ENCODE data around the gene XAGE3.
"Not testable (repeated sequence)": the region's sequence is repeated elsewhere in the genome, so short reads cannot be mapped to it uniquely, and the experiment has no call there.

Gene XAGE3, protein sequence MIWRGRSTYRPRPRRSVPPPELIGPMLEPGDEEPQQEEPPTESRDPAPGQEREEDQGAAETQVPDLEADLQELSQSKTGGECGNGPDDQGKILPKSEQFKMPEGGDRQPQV

GRCh38 chrX:52867610-52868348 lies at the start of gene XAGE3:
Gene XAGE3 (minus strand): TSS chrX:52868083. CDS start chrX:52867133, 950 bp downstream.
- DNase-seq (ENCODE audit: low spot score), result no peak

DNA sequence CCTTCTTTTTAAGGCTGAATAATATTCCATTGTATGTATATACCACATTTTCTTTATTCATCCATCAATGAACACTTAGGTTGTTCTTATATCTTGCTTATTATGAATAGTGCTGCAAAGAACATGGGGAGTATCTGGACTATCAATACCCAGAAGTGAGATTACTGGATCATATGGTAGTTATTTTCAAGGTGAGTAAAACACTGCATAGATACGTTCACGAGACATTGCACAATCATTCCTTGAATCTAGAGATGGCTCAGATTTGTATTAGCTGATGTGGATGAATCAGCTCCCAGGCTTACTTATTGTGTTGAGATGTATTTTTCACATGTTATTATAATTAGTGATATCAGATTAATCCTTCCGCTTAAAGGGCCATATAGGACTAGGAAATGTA lies 46.8 kb upstream of the XAGE3 start:
- not testable (repeated sequence) for DNase-seq (ENCODE audit: low spot score)

DNA sequence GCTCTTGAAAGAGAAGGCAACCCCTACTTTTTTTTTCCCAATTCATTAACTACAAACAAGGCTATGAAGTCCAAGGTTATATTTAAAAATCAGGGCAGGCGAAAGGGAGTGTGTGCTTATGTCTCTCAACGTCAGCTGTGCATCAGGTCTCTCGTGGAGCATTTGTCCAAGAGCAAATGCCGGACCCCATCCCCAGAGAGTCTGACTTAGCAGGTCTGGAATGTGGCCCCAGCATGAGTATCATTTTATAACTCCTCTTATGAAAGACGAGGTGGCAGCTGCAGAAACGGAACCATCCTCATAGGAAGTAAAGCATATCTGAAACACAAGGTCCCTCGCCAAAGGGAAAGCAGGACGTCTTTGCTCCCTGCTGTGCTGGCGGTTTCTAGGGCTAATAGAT lies 45.8 kb upstream of the XAGE3 start:
- DNase-seq (ENCODE audit: low spot score), result not testable (repeated sequence)

DNA sequence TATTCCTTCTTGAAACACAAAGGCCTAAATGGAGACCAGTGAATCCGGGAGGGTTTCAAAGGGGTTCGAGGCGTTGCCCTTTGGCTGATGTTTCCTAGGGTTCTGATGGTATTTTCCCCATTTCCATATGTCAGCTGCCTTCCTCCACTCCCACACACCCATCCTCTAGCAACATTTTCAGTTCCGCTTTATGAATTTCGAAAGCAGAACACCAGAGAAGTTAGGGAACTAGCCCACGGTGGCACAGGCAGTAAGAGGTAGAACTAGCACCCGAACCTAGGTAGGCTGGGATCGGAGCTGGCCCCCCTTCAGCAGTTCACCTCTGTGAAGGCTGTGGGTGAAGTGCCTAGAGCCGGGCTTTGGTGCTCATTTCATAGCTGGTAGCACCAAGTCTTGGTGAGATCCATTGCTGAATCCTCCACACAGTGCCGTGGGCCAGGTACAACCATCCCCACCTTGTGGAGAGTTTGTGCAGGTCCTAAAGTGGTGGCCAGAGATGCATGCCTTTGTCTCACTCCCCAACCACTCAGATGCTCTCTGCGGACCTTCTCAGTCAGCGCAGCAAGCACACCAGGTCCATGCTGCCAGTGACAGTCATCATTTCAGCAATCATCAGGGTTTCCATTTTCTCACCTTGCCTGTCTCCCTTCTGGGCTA lies 41.6 kb upstream of the XAGE3 start:
- DNase-seq (ENCODE audit: low spot score), result not testable (repeated sequence)

GRCh38 chrX:52907900-52908299 lies 40.0 kb upstream of the XAGE3 start:
- not testable (repeated sequence) for DNase-seq (ENCODE audit: low spot score)

DNA sequence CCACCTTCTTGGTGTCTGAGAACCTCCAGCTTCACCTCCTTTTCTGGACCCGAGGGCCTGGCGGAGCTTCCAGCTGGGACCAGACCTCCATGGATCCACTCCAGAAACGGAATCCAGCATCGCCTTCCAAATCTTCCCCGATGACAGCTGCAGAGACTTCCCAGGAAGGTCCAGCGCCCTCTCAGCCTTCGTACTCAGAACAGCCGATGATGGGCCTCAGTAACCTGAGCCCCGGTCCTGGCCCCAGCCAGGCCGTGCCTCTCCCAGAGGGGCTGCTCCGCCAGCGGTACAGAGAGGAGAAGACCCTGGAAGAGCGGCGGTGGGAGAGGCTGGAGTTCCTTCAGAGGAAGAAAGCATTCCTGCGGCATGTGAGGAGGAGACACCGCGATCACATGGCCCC lies 39.3 kb upstream of the XAGE3 start:
- not testable (repeated sequence) for DNase-seq (ENCODE audit: low spot score)

DNA sequence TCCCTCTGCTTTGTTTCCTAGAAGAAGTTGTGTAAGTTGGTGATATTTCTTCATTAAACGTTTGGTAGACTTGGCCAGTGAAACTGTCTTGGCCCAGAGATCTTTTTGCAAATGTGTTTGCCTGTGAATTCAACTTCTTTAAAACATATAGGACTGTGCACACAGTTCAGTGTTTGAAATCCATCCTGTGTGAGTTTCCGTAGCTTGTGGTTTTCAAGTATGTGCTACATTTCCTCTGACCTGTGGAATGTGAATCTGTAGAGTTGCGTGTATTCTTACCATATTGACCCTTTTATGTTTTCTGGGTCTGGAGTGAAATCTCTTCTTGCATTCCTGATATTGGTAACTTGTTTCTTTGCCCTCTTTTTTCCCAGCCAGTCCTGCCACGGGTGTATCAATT lies 38.2 kb upstream of the XAGE3 start:
- not testable (repeated sequence) for DNase-seq (ENCODE audit: low spot score)

- not testable (repeated sequence) for DNase-seq (ENCODE audit: low spot score)
These were observed 37.6 kb upstream of the XAGE3 start for GRCh38 chrX:52905531-52905930.

- not testable (repeated sequence) for DNase-seq (ENCODE audit: low spot score)
These were observed 29.2 kb upstream of the XAGE3 start, which contains the start of gene FAM156B for GRCh38 chrX:52896855-52897709. Gene FAM156B (plus strand): TSS chrX:52897330. CDS start chrX:52907226, 9,896 bp downstream.

DNA sequence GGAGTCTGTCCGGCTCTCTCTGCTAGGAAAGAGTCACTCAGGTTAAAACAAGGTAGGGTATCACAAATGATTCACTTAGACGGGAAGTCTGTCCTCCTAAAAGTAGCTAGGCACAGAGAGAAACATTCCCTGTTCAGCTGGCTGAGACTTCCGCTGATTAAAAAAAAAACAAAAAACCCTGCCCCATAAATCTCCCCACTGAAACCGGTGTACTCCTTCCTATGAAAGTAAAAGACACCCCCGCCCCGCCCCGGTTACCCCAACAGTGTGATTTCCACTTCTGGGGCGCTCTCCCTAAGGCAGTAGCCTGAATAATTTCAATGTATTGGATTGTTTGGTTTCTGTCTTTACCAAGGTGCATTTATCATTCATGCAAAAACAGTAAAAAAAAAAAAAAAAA lies 28.6 kb upstream of the XAGE3 start:
- DNase-seq (ENCODE audit: low spot score), result not testable (repeated sequence)

DNA sequence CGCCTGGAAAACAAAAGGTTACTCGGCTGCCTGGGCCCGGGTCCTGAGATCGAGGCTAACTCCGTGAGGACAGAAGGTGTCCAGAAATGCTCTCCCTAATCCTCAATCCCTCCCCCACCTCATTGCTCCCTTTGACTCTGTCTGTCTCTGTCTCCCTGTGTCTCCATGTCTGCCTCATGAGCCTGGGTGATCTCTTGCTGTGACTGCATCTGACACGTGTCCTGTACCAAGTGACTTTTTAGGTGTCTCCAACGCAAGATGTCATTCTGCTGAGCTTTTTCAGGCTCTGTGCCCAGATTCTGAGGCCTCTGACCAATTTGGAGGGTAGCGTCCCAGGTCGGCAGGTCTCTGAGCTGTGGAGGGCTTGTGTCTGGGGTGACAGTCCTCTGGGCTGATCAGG lies 20.2 kb upstream of the XAGE3 start:
- DNase-seq (ENCODE audit: low spot score), result not testable (repeated sequence)

GRCh38 chrX:52887459-52887858 lies 19.6 kb upstream of the XAGE3 start:
- not testable (repeated sequence) for DNase-seq (ENCODE audit: low spot score)

GRCh38 chrX:52876386-52876785 lies 8.5 kb upstream of the XAGE3 start:
- DNase-seq (ENCODE audit: low spot score), result not testable (repeated sequence)

- DNase-seq (ENCODE audit: low spot score), result not testable (repeated sequence)
These were observed 7.6 kb upstream of the XAGE3 start for GRCh38 chrX:52875436-52875835.

- DNase-seq (ENCODE audit: low spot score), result no peak
These were observed 6.8 kb upstream of the XAGE3 start for GRCh38 chrX:52874661-52875060.

GRCh38 chrX:52873825-52874224 lies 5.9 kb upstream of the XAGE3 start:
- not testable (repeated sequence) for DNase-seq (ENCODE audit: low spot score)

GRCh38 chrX:52870046-52870445 lies 2.2 kb upstream of the XAGE3 start:
- DNase-seq (ENCODE audit: low spot score), result no peak

GRCh38 chrX:52865343-52865998 lies 2.4 kb downstream of the XAGE3 start:
- no peak for DNase-seq (ENCODE audit: low spot score)

GRCh38 chrX:52856991-52857525 lies 10.8 kb downstream of the XAGE3 start:
- not testable (repeated sequence) for DNase-seq (ENCODE audit: low spot score)

GRCh38 chrX:52852110-52852860 lies 15.6 kb downstream of the XAGE3 start:
- DNase-seq (ENCODE audit: low spot score), result no peak

- not testable (repeated sequence) for DNase-seq (ENCODE audit: low spot score)
These were observed 24.3 kb downstream of the XAGE3 start for GRCh38 chrX:52843619-52844018.

Data from CD4-positive, alpha-beta T cell treated with Interleukin-15 for 4 hours (primary cell).